GM12875 (cell line): ENCODE measurements around the gene GTSF1L.
A peak's percentile ranks its signal among the peaks of the same experiment; 100 is the strongest.

Experiments used
- H3K4me3 ChIP-seq: one replicate; pipeline ENCODE4 v1.5.1; 2011; ENCODE audit warnings: low read depth, low read length, control low read depth
- CTCF ChIP-seq: IDR thresholded peaks from 2 replicates; pipeline ENCODE4 v1.5.1; 2011; ENCODE audit warnings: low read depth, mild to moderate bottlenecking, control low read depth, inconsistent platforms, low read length, moderate library complexity, borderline replicate concordance; ENCODE audit not compliant: insufficient read depth

GTSF1L gene

GRCh38 chr20:43752561-43753301 is 25.9 kb upstream of the GTSF1L start:
- H3K4me3 ChIP-seq, result peak overlapping the region; percentile 18
- TF ChIP-seq CTCF, result no peak

- no peak for TF ChIP-seq CTCF
- peak overlapping the region; percentile 18 for H3K4me3 ChIP-seq
Observed at GRCh38 chr20:43752051-43752360, 25.2 kb upstream of the GTSF1L start.

- TF ChIP-seq CTCF, result no peak
- H3K4me3 ChIP-seq, result peak overlapping the region; percentile 1
Observed at GRCh38 chr20:43751167-43752050, 24.6 kb upstream of the GTSF1L start.

- H3K4me3 ChIP-seq, result no peak overlapping the region
- no peak for TF ChIP-seq CTCF
Observed at GRCh38 chr20:43750774-43751166, 24.0 kb upstream of the GTSF1L start.

- no peak overlapping the region for H3K4me3 ChIP-seq
- TF ChIP-seq CTCF, result peak; percentile 99
Observed at GRCh38 chr20:43749734-43750294, 23.0 kb upstream of the GTSF1L start.

GRCh38 chr20:43748274-43748673 is 21.5 kb upstream of the GTSF1L start:
- TF ChIP-seq CTCF, result no peak
- H3K4me3 ChIP-seq, result no peak overlapping the region
